ENCODE measurements around the gene HSPD1. TPM values are rescaled to one million over a fixed set of nuclear protein-coding genes. Genes with fewer than 3 reads are reported as not detected.

The HSPD1 gene
- total RNA-seq, 1 donor from 2014 or later, result 252 TPM

DNA sequence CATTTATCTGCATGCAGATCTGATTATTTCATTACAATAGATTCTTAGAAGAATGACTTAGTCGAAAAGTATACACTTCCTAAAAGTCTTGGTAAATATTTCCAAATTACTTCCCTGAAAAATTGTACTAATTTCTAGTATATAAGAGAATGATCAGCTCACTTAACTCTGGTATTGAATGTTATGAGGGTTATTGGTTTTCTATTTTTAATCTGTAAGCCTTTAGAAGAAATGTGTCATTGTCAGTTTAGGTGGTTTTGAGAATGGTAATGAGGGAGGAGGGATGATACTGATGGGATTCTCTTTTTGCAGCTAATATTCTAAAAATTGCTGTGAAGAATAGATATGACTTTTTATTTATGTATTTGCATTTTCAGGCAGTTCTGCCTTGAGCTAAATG, 40.1 kb upstream of the HSPD1 start:
- Mint-ChIP-seq H3K4me1 (peaks cover 5% of the 10 kb centered on the region), H3K4me3 (no peak overlapping the region), H3K27ac (no peak overlapping the region), H3K9me3 (no peaks in the 10 kb centered on the region), H3K27me3 (no peaks in the 10 kb centered on the region), H3K36me3 (ENCODE audit: low read depth) (peaks cover 85% of the 10 kb centered on the region)
- TF ChIP-seq, protein P1, sequence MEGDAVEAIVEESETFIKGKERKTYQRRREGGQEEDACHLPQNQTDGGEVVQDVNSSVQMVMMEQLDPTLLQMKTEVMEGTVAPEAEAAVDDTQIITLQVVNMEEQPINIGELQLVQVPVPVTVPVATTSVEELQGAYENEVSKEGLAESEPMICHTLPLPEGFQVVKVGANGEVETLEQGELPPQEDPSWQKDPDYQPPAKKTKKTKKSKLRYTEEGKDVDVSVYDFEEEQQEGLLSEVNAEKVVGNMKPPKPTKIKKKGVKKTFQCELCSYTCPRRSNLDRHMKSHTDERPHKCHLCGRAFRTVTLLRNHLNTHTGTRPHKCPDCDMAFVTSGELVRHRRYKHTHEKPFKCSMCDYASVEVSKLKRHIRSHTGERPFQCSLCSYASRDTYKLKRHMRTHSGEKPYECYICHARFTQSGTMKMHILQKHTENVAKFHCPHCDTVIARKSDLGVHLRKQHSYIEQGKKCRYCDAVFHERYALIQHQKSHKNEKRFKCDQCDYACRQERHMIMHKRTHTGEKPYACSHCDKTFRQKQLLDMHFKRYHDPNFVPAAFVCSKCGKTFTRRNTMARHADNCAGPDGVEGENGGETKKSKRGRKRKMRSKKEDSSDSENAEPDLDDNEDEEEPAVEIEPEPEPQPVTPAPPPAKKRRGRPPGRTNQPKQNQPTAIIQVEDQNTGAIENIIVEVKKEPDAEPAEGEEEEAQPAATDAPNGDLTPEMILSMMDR (IDR thresholded peaks at IDR 0.05), result no peak
- ATAC-seq (ENCODE audit: low read depth) (no peak), DNase-seq (no peak)
- ChIA-PET POLR2A (no interaction called here), CTCF (no interaction called here)
- intact Hi-C loops (cut with micrococcal nuclease), result no loop called here

DNA sequence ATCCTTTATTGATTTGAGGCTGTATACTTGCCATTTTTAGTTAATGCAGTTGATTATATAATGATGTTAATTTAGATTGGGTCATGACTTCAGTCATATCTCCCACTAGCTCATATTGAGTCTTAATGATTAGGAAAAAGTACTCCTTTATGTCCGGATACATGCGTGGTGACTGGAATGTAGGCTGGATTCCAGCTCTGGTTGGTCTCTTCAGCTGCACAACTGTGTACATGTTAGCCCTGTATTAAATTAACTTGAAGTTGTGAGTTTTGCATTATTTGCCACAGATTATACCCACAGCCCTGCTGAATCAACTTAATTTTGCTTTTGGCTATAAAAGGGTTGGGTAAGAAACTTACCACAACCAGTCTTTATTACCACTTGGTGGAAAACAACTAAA, 38.8 kb upstream of the HSPD1 start:
- no peak overlapping the region for H3K27ac Mint-ChIP-seq
- intact Hi-C loops (cut with micrococcal nuclease), result no loop called here
- ChIA-PET POLR2A (no interaction called here), CTCF (no interaction called here)
- TF ChIP-seq, protein P1 (IDR thresholded peaks at IDR 0.05), result no peak
- no peak for ATAC-seq (ENCODE audit: low read depth)
- no peak for DNase-seq
- H3K9me3 Mint-ChIP-seq, result no peaks in the 10 kb centered on the region
- H3K27me3 Mint-ChIP-seq, result no peaks in the 10 kb centered on the region
- H3K4me3 Mint-ChIP-seq, result no peak overlapping the region
- peaks cover 83% of the 10 kb centered on the region for H3K36me3 Mint-ChIP-seq (ENCODE audit: low read depth)
- H3K4me1 Mint-ChIP-seq, result peaks cover 14% of the 10 kb centered on the region

DNA sequence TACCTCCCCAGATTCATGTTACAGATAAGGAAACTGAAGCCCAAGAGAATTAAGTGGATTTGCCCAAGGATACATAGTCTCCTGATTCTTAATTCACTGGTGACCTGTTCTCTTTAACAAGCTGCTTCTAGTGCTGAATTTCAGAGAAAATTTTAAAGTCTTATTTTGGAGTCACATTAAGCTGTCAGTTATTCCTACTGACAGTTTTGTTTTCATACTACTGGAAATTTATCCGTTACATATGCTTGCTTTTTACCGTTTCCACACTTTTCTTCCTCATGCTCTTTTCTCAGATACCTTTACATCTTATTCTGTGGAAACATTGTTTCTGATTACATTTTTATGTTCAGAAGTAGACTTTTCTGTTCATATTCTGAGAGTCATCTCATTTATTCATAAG, 17.5 kb upstream of the HSPD1 start:
- Mint-ChIP-seq H3K27ac (no peak overlapping the region), H3K4me3 (peak overlapping the region; percentile 96), H3K9me3 (peaks cover 8% of the 10 kb centered on the region), H3K27me3 (no peaks in the 10 kb centered on the region), H3K4me1 (peaks cover 33% of the 10 kb centered on the region), H3K36me3 (ENCODE audit: low read depth) (peaks cover 26% of the 10 kb centered on the region)
- ChIA-PET CTCF (no interaction called here), POLR2A (interaction anchor here (2.6 to 5.7 kb wide), 4 partner anchors 11 to 82 kb away, joined by 20 to 173 read pairs (median 28); partner anchors contain the start of genes COQ10B, HSPD1, HSPE1 and SF3B1)
- intact Hi-C loops (cut with micrococcal nuclease), result loop anchor here (2.0 to 10.0 kb wide), 3 partner anchors 18 to 1862 kb away; partner anchors contain the start of genes CCDC150 and SLC39A10
- ATAC-seq (ENCODE audit: low read depth), result no peak
- no peak for DNase-seq
- TF ChIP-seq, protein P1 (IDR thresholded peaks at IDR 0.05), result no peak

DNA sequence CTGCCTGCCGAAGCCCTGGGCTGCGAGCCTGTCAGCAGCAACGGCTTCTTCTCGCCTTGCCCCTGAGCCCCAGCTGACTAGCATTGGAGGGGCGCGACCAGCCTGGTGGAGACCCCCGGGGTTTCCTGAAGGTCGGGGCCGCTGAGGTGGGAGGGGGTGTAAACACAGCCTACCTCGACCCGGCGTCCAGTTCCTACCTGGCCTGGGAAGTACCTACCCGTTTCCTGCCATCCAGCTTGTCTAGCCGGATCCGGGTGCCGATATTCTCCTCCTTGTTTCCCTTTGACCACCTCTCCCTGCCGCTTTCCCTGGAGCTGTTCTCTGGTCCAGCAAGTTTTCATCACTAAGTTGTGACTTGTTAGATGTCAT, 16.7 kb upstream of the HSPD1 start:
- Mint-ChIP-seq H3K9me3 (peaks cover 8% of the 10 kb centered on the region), H3K27ac (peak overlapping the region; percentile 95), H3K4me3 (peak overlapping the region; percentile 96), H3K36me3 (ENCODE audit: low read depth) (peaks cover 23% of the 10 kb centered on the region), H3K27me3 (no peaks in the 10 kb centered on the region), H3K4me1 (peaks cover 33% of the 10 kb centered on the region)
- TF ChIP-seq, protein P1 (IDR thresholded peaks at IDR 0.05), result no peak
- no peak for DNase-seq
- intact Hi-C loops (cut with micrococcal nuclease), result loop anchor here (2.0 to 10.0 kb wide), 3 partner anchors 18 to 1862 kb away; partner anchors contain the start of genes CCDC150 and SLC39A10
- POLR2A ChIA-PET, result interaction anchor here (0.7 to 5.7 kb wide), 9 partner anchors 10 to 716 kb away, joined by 3 to 173 read pairs (median 7); partner anchors contain the start of genes COQ10B, GTF3C3, HSPD1 and HSPE1
- no peak for ATAC-seq (ENCODE audit: low read depth)
- CTCF ChIA-PET, result no interaction called here

DNA sequence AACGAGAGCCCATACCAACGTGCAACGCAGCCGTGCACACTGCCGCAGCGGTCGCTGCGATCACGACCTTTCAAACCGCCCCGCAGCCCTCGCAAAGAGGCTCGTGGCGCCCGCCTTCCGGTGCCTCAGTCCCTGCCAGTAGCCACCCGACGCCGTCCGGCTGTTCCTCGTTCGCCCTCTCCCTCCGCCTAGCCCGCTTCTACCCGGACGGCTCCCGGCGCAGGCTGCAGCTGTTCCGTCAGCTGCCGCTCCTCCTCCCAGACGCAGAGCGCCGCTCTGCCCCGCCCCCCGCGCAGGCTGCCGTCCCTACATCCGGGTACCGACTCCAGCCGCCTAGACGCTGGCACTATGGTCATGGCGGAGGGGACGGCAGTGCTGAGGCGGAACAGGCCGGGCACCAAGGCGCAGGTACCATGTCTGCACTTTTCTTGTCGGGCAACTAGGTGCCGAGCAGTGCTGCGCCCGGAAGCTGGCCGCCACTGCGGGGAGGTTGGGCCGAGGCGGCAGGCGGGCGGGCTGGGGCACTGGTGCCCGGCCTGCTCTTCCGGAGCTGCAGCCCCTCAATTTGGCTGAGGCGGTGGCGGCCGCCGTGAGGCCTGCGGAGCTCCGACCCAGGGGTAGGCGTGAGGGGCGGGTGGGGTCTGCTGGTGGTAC, 16.2 kb upstream of the HSPD1 start, which contains the start of gene MOB4:
Gene MOB4, plus strand, starts transcription at position 328 of the 654 bp plus-strand sequence. Its CDS starts 21 bp downstream, at position 349.
- Mint-ChIP-seq H3K36me3 (ENCODE audit: low read depth) (peaks cover 17% of the 10 kb centered on the region), H3K27me3 (no peaks in the 10 kb centered on the region), H3K4me3 (peak within 1 kb of the TSS; percentile 96), H3K27ac (peak within 1 kb of the TSS; percentile 95), H3K4me1 (peaks cover 33% of the 10 kb centered on the region), H3K9me3 (peaks cover 4% of the 10 kb centered on the region)
- POLR2A ChIA-PET, result interaction anchor here (0.6 to 5.7 kb wide), 12 partner anchors 10 to 1859 kb away, joined by 3 to 173 read pairs (median 6); partner anchors contain the start of genes COQ10B, GTF3C3, HSPD1 and HSPE1
- TF ChIP-seq, protein P1 (IDR thresholded peaks at IDR 0.05), result no peak
- intact Hi-C loops (cut with micrococcal nuclease), result loop anchor here (1.0 to 10.0 kb wide), 7 partner anchors 16 to 1861 kb away; partner anchors contain the start of genes CCDC150, COQ10B, HSPE1 and MARS2
- CTCF ChIA-PET, result no interaction called here
- ATAC-seq (ENCODE audit: low read depth), result peak; percentile 95
- peak; percentile 96 for DNase-seq

Data from activated B cell treated with CpG ODN at 0.5 μM for 24 hours (primary cell).